Measurements from ENCODE around the gene PSEN1. TPM values are rescaled to one million over a fixed set of nuclear protein-coding genes. Genes with fewer than 3 reads are reported as not detected.
"Not testable (repeated sequence)": the region's sequence is repeated elsewhere in the genome, so short reads cannot be mapped to it uniquely, and the experiment has no call there.

The PSEN1 gene
- total RNA-seq, 1 experiment from 2014 or later: 26.9 TPM

DNA sequence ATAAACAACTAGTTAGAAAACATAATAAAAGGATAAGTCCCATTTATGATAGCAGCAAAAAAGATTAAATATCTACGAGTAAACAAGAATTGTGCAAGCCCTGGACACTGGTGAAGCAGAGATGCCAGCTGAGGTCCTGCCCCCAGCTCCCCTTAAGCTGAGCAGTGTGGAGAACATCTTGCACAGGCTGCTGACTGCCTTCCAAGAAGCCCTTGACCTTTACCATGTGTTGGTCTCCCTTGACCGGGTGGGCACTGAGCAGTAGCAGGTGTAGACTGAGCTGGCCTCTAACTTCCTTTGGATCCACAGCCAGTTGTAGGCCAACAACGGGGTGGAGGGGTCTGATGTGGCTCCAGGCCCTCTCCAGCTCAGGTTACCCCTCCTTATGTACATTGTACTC lies 53.3 kb downstream of the PSEN1 start (continued):
- TF ChIP-seq TCF7L2 (IDR thresholded peaks at IDR 0.05; ENCODE audit: borderline replicate concordance, extremely low read depth, insufficient read depth, insufficient read length) (no peak), FOSL1 (IDR thresholded peaks at IDR 0.05; ENCODE audit: low read depth) (no peak), EZH2phosphoT487 (IDR thresholded peaks at IDR 0.05; ENCODE audit: borderline replicate concordance) (no peak), JUND (IDR thresholded peaks at IDR 0.05) (no peak)
- TF ChIP-seq, protein P1, sequence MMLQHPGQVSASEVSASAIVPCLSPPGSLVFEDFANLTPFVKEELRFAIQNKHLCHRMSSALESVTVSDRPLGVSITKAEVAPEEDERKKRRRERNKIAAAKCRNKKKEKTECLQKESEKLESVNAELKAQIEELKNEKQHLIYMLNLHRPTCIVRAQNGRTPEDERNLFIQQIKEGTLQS (IDR thresholded peaks at IDR 0.05): no peak
- TF ChIP-seq, protein P2, sequence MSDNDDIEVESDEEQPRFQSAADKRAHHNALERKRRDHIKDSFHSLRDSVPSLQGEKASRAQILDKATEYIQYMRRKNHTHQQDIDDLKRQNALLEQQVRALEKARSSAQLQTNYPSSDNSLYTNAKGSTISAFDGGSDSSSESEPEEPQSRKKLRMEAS (IDR thresholded peaks at IDR 0.05): no peak

GRCh38 chr14:73191441-73191840 lies 55.1 kb downstream of the PSEN1 start:
- CTCF ChIA-PET: interaction anchor here (1.2 kb wide), 1 partner anchor 18 kb away, joined by 4 read pairs; no protein-coding TSS in a partner anchor
- POLR2A ChIA-PET: no interaction called here

DNA sequence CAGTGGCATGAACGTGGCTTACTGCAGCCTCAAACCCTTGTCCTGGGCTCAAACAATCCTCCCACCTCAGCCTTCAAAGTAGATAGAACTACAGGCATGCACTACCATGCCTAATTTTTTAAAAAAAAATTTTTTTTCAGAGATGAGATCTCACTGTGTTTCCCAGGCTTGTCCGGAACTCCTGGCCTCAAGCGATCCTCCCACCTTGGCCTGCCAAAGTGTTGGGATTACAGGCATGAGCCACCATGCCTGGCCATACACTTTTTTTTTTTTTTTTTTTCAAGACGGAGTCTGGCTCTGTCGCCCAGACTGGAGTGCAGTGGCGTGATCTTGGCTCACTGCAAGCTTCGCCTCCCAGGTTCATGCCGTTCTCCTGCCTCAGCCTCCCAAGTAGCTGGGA lies 58.0 kb downstream of the PSEN1 start:
- RAD21 ChIA-PET (ENCODE audit: low non-redundant PET in 1 of 2, low total read pairs in 2 of 2, uncharacterized antibody in 2 of 2, unreplicated experiment in 2 of 2); H2AFZ ChIP-seq (ENCODE audit: low read depth, low read length, poor library complexity, severe bottlenecking); H3K4me3 ChIP-seq (replicated peaks in 1 of 2; ENCODE audit: low read depth in 1 of 2, low read length in 2 of 2); H3K4me1 ChIP-seq (ENCODE audit: control insufficient read depth in 1 of 2, insufficient read depth in 2 of 2, low read length in 2 of 2); BruUV-seq (replicated peaks); H3K27me3 ChIP-seq (ENCODE audit: insufficient read depth, low read length); CTCF ChIA-PET; ATAC-seq; H3K9me3 ChIP-seq (ENCODE audit: control insufficient read depth in 1 of 2, insufficient read depth in 1 of 2, low read depth in 1 of 2, low read length in 2 of 2); POLR2A ChIA-PET; H3K27ac ChIP-seq (ENCODE audit: low read depth, low read length); H3K79me2 ChIP-seq (ENCODE audit: insufficient read depth, low read length); H3K9ac ChIP-seq (ENCODE audit: low read length); H3K9me2 ChIP-seq (ENCODE audit: insufficient read depth); DNase-seq (ENCODE audit: low read depth, low spot score); H4K20me1 ChIP-seq (ENCODE audit: insufficient read depth); intact Hi-C loops (cut with micrococcal nuclease); H3K4me2 ChIP-seq (ENCODE audit: low read length): not testable (repeated sequence)
- H3K36me3 ChIP-seq (ENCODE audit: control insufficient read depth in 1 of 2, insufficient read depth in 2 of 2, low read length in 2 of 2): peaks cover 8 to 10% of the 10 kb centered on the region in 2 experiments; a peak in 3 of 4 replicates

More at GRCh38 chr14:73191441-73191840, 55.1 kb downstream of the PSEN1 start:
- Histone ChIP-seq H3K27me3 (ENCODE audit: insufficient read depth, low read length) (no peaks in the 10 kb centered on the region), H3K4me1 (ENCODE audit: control insufficient read depth in 1 of 2, insufficient read depth in 2 of 2, low read length in 2 of 2) (no peaks in the 10 kb centered on the region), H3K27ac (ENCODE audit: low read depth, low read length) (no peak overlapping the region), H3K9ac (ENCODE audit: low read length) (no peak overlapping the region), H4K20me1 (ENCODE audit: insufficient read depth) (no peaks in the 10 kb centered on the region), H2AFZ (ENCODE audit: low read depth, low read length, poor library complexity, severe bottlenecking) (no peak overlapping the region), H3K9me3 (ENCODE audit: control insufficient read depth in 1 of 2, insufficient read depth in 1 of 2, low read depth in 1 of 2, low read length in 2 of 2) (no peaks in the 10 kb centered on the region), H3K9me2 (ENCODE audit: insufficient read depth) (no peaks in the 10 kb centered on the region), H3K36me3 (ENCODE audit: control insufficient read depth in 1 of 2, insufficient read depth in 2 of 2, low read length in 2 of 2) (peaks cover 8 to 10% of the 10 kb centered on the region in 2 experiments; a peak in 3 of 4 replicates), H3K4me3 (replicated peaks in 1 of 2; ENCODE audit: low read depth in 1 of 2, low read length in 2 of 2) (no peak overlapping the region), H3K79me2 (ENCODE audit: insufficient read depth, low read length) (no peaks in the 10 kb centered on the region), H3K4me2 (ENCODE audit: low read length) (no peak overlapping the region)
- ATAC-seq (no peak), DNase-seq (ENCODE audit: low read depth, low spot score) (no peak)
- RAD21 ChIA-PET (ENCODE audit: low non-redundant PET in 1 of 2, low total read pairs in 2 of 2, uncharacterized antibody in 2 of 2, unreplicated experiment in 2 of 2): no interaction called here
- intact Hi-C loops (cut with micrococcal nuclease): no loop called here
- BruUV-seq (replicated peaks): no TSS peak
- TF ChIP-seq ZNF274 (IDR thresholded peaks at IDR 0.05; ENCODE audit: low read depth, low read length): no peak
- no peak for TF ChIP-seq CEBPB (IDR thresholded peaks at IDR 0.05; ENCODE audit: low read depth)
- no peak for TF ChIP-seq TCF7L2 (IDR thresholded peaks at IDR 0.05; ENCODE audit: borderline replicate concordance, extremely low read depth, insufficient read depth, insufficient read length)
- TF ChIP-seq CBX3 (IDR thresholded peaks at IDR 0.05; ENCODE audit: low read depth): no peak
- TF ChIP-seq ZBTB33 (IDR thresholded peaks at IDR 0.05; ENCODE audit: extremely low read depth, insufficient replicate concordance, low read length): no peak

Data from HCT116 (cell line).